GM21515 (cell line): ENCODE data around the gene PHTF1.
A peak's percentile ranks its signal among the peaks of the same experiment; 100 is the strongest.
"Not testable (repeated sequence)": the region's sequence is repeated elsewhere in the genome, so short reads cannot be mapped to it uniquely, and the experiment has no call there.

Experiments used
- ATAC-seq: cut with Tn5 transposase; IDR thresholded peaks from one replicate; pipeline ENCODE4 v1.9.1; 2021; ENCODE audit not compliant: unreplicated experiment

PHTF1 gene

DNA sequence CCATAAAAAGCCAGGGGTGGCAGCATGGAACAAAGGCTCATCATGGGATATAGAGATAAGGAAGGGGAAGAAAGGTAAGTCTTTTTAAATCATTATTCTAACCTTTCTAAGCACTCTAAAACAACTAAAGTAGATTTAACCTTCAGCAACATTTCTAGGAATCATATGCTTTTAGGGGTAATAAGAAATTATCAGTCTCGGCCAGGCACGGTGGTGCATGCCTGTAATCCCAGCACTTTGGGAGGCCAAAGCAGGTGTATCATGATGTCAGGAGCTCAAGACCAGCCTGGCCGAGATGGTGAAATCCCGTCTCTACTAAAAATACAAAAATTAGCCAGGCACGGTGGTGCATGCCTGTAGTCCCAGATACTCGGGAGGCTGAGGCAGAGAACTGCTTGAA is 20.3 kb upstream of the PHTF1 start:
- no peak for ATAC-seq

DNA sequence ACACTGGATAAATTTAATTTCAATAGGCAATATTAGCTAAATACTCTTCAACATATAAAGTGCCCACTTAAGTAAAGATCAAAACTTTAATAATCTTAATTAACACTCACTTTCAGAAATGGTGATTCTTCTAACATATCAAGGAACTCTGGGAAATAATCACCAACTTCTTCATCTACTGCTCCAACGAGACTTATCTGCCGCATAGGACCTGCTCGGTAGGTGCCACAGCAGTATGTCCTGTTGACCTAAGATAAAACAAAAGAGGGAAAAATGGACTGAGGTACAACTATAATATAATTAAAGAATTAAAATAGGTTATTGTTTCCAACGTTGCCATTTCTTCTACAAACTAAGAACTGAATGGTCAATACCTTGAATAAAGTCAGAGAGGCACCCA is 18.3 kb upstream of the PHTF1 start:
- no peak for ATAC-seq

DNA sequence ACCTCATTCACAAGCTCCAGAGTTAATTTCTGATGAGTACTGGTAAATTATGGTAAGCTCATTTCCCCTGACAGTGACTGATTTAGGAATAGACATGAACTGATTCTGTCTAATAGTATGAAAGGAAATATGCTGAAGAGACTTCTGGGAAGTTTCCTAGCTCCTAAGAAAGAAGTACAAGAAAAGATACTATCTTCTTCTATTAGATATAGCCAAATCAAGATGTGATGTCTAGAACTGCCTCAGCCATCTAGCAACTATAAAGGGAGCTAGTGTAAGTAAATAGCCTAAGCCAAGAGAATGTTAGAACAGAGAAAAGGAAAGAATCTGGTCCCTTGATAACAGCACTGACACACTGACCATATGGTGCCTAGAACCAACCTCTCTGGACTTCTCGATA is 10.7 kb upstream of the PHTF1 start:
- no peak for ATAC-seq

DNA sequence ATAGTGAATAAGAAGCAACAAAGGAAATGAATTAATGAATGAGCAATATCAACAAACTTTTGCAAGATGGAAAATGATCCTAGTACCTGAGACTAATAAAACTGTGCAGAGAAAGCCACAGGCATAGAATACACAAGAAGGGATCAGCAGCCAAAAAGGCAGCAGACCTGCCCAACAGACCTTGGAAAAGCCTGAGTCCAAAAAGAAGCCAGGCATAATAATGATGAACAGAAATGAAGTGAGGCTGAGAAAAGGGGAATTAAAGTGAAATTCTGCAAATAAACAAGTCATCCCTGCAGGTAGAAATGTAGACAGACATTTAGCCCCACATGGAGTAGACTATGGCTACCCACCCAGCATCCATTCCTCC is 10.3 kb upstream of the PHTF1 start:
- no peak for ATAC-seq

DNA sequence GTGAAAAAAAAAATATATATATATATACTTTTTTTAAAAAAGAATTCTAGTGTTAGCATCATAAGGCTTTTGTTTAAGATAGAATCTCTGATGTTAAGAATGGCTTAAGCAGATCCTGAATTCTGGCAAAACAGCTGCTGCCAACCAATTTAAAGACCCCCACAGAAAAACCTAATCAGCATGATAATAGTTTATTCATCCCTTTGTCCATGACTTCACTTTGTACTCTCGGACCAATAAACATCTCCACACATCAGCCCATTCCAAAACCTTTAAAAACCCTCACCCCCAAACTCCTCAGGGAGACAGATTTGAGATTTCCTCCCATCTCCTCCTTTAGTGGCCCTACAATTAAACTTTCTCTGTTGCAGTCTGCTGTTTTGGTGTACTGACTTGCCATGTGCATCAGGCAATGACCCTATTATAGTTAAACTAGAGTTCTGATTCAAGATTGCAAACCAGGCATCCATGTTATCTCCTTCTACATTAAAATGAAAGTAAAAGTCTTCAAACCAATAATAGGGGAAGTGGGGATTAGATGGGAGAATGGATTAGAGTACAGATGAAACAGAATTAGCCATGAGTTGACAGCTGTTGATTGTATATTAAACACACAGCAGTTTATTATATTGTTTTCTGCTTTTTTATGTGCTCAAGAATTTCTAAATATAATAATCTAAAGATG is 9.8 kb upstream of the PHTF1 start:
- ATAC-seq = no peak

DNA sequence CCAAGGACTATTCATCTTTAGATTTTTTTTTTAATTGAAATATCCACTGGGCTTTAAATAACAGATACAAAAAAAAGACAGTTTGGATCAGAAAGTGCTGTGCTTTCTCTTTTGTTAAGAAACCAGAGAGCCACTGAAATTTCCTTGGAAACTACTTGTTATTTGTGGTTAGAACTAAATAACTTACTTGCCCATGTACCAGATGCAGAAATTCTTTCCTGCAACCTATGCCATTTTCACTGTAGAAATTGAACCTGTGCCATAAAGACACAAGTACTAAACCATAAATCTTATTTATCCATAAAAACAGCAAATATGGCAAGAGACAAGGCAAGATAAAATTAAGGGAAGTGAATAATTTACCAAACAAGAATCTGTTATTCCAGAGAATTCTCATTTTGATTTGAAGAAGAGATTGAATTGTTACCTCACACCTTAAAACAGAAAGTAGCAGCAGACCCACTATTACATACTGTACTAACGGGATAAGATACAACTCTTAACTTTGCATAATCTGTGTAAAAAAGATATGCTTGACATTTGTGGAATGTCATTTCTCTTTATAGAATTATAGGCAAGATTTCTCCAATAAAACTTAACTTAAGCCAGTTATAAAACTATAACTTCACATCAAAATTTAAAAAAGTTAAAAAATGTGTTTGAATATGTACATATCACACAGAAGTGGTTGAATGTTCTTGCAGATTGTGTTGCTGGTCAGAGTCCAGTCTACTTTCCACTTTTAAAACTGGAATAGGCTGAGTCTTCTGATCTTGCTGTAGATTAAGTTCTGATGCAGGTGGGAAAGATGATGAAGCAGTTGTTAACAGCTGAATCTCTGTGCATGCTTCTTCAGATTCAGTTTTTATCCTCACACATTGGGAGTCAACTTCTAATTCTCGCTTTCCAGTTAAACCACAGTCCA is 6.3 kb upstream of the PHTF1 start:
- no peak for ATAC-seq

DNA sequence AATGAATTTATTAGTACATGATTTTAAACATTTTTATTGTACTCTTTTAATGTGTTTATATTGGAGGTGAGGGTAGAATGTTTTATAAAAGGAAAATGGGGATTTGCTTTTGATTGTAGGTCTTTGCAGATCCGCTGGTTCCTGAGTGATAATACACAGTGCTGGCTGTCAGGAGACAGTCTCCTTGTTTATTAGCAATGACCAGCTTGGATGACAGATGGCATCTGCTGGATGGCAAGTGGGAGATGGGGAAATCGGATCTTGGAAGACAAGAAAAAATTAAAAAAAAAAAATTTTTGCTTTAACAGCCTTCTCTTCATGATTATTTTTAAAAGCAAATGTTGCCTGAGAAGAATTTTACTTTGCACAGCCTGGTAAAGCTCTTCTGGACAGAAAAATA is 4.4 kb upstream of the PHTF1 start:
- no peak for ATAC-seq

DNA sequence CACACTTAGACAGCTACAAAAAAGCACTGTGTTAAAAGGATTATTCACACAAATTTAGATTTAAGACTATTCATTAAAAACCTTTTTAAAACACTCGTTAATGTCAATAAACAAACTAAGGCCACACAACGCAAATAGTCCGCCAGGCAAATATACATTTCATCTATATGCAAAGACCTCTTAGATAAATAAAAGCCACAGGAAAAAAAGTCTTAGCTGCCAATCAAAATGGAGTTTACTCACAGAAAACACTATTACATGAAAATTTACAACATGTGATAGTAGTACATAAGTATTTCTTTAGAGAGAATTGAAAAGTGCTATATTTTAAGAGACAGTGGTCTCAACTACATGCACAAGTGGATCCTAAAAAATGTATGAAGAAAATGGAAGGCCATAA is 2.7 kb upstream of the PHTF1 start:
- ATAC-seq = no peak

DNA sequence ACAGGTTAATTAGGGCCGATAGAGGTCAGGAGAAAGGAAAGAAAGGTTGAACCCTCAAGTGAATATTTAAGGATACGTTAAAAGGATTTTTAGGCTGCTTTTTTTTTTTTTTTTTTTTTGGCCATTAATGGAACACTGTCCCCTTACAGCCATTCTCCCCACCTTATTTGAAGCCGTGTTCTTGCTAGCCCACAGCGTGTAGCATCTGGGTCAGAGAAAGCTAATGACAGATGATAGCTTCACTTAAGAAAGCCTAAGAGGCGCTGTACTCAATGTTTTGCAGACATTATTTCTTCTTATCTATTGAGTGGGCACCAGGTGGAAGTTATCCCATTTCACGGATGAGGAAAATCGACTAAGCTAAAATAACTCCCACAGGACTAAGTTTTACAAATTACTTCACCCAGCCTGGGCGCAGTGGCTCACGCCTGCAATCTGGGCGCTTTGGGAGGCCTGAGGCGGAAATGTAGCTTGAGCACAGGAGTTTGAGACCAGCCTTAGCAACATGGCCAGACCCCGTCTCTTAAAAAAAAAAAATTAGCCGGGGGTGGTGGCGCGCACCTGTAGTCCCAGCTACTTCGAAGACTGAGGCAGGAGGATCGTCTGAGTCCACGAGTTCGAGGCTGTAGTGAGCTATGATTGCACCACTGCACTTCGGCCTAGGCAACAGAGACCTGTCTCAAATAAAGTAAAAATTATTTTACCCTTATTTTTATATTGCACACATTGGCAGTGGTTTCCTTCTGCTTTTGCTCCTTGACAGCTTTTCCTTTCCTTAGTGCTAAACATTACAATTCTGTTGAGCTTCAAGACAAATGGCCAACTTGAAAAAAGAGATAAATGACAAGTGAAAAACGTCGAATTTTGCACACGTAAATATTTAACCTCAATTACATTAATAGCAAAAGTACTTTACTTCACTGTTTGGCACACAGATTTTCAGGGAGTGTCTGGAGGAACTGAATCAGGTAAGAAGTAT is 1.1 kb upstream of the PHTF1 start:
- ATAC-seq = no peak

DNA sequence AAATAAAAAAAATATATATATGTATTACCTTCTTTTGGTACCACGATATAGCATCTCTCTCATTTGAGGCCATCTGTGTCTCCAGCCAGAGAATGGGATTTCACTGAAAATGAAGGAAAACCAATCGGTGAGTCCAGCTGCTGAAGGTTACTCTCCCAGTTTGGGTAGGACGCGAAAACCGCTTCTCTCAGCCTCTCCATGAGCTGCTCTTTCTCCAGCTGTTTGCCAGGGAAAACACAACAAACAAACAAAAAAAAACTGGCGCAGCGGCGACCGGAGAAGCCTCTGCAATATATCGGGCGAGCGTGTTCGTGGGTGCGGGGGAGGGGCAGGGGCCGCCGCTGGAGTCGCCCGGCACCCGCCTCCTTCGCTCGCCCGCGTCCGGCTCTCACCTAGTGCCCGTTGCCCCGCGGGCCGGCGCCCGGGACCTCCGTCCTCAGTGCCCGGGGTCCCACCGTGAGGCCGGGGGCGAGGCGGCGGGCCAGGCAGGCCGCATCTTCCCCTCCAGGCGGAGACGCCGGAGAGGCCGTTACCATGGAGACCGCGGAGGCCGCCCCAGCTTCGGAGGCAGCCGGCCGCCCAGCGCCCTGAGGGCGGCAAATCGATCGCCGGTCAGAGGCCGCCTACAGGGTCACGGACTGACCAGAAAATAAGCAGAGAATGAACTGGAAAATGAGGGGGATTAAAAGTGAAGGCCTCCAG is 504 bp downstream of the PHTF1 start:
- ATAC-seq = peak; percentile 65

DNA sequence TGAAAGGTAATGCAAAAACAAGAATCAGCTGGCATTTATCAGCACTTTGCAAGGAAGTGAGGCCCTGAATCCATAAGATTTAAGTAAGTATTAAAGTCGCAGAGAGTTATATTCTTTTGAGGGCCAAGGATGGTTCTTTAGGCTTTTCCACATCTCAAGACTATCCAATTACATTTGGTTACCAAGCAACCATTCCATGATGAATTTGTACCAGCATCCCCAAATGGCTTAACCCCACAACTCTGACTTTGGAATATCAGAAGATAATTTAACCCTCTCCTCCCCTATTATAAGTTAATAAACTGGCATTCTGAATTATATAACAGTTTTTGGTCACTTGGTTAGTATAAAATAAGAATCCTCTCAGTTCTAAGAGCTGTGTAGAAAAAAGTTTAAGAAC is 2.8 kb downstream of the PHTF1 start:
- ATAC-seq = no peak

DNA sequence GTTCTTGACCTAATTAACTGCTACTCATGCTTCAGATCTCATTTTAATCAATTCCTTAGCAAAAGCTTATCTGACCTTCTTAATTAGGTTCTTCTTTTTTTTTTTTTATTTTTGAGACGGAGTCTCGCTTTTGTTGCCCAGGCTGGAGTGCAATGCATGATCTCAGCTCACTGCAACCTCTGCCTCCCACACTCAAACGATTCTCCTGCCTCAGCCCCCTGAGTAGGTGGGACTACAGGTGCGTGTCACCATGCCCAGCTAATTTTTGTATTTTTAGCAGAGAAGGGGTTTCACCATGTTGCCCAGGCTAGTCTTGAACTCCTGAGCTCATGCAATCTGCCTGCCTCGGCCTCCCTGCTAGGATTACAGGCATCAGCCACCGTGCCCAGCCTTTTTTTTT is 6.0 kb downstream of the PHTF1 start:
- ATAC-seq = not testable (repeated sequence)

DNA sequence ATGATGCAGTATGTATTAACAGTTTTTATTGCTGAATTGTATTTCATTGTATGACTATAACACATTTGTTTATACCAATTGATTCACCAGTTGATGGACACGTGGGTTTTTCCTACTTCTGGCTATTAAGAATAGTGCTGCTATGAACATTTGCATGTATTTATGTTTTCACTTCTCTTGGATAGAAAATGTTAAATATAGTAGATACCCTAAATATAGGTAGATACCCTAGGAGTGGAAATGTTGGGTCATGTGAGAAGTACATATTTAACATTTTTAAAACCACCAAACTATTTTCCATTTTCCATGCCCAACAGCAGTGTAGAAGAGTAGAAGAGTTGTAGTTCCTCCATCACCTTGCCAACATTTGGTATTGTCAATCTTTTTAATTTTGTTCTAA is 7.8 kb downstream of the PHTF1 start:
- ATAC-seq = no peak

DNA sequence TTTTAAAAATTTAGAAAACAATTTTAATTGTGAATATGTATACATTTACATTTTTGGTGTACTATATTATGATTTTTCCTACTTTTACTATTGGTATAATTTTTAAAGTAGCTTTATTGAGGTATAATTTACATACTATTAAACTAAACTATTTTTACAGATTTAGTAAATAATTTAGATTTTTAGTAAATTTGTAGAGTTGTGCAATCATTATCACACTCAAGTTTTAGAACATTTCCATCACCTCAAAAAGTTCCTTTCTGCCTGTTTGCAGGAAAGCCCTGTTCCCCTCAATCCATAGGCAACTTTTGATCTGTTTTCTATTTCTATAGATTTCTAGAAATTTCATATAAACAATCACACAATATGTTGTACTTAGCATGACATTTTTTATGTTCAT is 8.2 kb downstream of the PHTF1 start:
- ATAC-seq = no peak

DNA sequence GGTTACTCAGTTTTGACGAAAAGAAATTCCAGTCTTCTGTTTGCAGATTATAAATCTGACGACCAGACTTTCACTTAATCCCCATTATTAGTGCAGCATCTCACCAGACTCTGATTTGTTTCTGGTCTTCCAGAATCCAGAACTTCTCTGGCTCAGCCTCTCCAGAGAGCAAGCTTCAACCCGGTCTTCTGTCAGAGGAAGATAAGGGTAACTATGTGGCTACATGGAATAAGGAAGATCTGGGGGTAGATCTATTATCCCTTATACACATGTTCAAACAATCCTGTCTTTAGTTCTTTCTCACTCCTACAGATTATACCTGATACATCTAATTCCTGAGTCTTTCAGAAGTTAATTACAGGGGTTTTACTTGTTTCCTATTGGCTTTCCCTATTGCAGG is 9.9 kb downstream of the PHTF1 start:
- ATAC-seq = no peak

DNA sequence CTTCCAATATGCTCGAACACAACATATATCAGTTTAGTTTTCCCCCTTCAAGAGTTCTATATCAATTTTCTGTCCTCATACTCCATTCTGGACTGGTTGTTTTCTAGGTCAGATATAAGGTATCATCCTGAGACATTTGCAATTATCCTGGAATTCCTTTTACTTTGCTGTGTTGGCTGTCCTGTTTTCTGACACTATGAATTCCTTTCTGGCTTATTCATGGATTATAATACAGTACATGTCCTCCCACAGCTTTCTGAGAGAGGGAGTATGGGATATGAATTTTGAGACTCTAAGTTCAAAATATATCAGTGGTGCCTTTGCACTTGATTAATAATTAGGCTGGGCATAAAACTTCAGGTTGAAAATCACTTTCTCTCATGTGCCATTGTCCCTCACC is 11.9 kb downstream of the PHTF1 start:
- no peak for ATAC-seq

DNA sequence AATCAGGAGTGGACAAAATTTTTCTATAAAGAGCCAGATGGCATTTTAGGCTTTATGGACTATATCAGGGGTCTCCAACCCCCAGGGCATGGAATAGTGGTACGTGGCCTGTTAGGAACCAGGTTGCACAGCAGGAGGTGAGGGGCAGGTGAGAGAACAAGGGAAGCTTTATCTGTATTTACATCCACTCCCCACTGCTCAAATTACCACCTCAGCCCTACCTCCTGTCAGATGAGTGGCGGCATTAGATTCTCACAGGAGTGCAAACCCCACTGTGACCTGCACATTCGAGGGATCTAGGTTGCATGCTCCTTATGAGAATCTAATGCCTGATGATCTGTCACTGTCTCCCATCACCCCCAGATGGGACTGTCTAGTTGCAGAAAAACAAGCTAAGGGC is 13.9 kb downstream of the PHTF1 start:
- no peak for ATAC-seq

DNA sequence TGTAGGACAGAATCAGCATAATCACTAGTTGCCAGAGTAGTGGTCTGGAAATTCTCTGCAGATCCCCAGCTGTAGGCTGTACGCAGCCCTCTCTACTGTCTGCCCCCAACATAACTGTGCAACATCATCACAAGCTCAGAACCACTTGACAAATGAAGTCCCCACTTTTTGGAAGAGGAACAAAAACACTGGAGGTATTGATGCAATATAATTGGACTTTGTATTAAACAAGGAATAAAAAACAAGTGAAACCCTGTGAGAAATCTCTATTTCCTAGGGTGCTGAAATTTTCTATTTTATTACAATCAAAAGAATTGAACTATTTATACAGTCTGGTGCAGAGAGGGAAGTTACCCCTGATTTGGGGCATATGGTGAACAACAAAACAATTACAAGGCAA is 15.2 kb downstream of the PHTF1 start:
- ATAC-seq = no peak

DNA sequence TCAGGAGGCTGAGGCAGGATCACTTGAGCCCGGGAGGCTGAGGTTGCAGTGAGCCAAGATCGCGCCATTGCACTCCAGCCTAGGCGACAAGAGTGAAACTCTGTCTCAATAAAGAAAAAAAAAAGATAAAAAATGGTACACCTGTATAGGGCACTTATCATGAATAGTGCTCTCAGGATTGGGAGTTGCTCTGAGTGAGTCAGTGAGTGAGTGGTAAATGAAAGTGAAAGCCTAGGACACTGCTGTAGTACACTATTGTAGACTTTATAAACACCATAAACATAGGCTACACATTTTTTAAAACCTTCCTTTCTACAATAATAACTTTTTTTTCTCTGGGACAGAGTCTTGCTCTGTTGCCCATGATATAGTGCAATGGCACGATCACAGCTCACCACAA is 16.8 kb downstream of the PHTF1 start:
- ATAC-seq = no peak

DNA sequence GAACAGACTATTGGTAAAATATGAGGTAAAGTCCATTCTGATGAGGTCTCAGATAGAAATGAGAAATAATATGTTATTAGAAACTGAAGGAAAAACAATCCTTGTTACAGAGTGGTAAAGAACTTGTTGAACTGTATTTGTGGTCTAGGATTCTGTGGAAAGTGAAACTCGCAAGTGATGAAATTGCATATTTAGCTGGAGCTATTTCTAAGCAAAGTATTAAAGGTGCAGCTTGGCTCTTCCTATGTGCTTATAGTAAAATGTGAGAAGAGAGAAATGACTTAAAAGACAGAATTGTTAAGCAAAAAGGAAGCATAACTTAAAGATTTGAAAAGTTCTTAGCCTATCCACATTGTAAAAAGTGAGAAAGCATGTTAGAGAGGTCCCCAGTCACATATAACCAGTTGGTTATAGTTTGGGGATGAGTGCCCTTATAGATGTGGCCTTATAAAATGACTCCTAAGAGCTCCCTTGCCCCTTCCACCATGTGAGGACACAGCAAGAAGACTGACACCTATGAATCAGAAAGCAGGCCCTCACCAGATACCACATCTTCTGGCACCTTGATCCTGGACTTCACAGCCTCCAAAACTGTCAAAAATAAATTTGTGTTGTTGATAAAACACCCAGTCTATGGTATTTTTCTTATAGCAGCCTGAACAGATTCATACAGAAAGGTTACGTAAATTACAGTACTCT is 24.8 kb downstream of the PHTF1 start:
- no peak for ATAC-seq
